ENCODE data around the gene CUL7.
"Not testable (repeated sequence)": the region's sequence is repeated elsewhere in the genome, so short reads cannot be mapped to it uniquely, and the experiment has no call there.

CUL7 gene

GRCh38 chr6:43007126-43007525, 46.5 kb downstream of the CUL7 start:
- no peak for ATAC-seq (ENCODE audit: insufficient read depth, low read depth)
- Histone ChIP-seq H3K9ac (ENCODE audit: low read depth, low read length) (no peak overlapping the region), H3K4me3 (ENCODE audit: low read depth in 1 of 2, low read length in 2 of 2) (no peak overlapping the region)

GRCh38 chr6:43006251-43006650, 47.4 kb downstream of the CUL7 start:
- DNase-seq (no peak), ATAC-seq (ENCODE audit: insufficient read depth, low read depth) (no peak)
- H3K27me3 ChIP-seq (ENCODE audit: insufficient read depth, low read length, poor library complexity) = no peaks in the 10 kb centered on the region
- H3K9me3 ChIP-seq (ENCODE audit: insufficient read depth, low read length, severe bottlenecking) = no peaks in the 10 kb centered on the region
- no peak overlapping the region for H2AFZ ChIP-seq (ENCODE audit: low read depth, low read length)
- no peak overlapping the region for H3K9ac ChIP-seq (ENCODE audit: low read depth, low read length)
- H3K4me3 ChIP-seq (ENCODE audit: low read depth in 1 of 2, low read length in 2 of 2) = no peak overlapping the region
- TF ChIP-seq EZH2 (IDR thresholded peaks at IDR 0.05; ENCODE audit: borderline replicate concordance, low read depth, low read length, severe bottlenecking) (no peak), CTCF (IDR thresholded peaks at IDR 0.05; ENCODE audit: borderline replicate concordance, extremely low read depth, low read length, poor library complexity, severe bottlenecking) (no peak)
- H3K4me2 ChIP-seq (ENCODE audit: insufficient read depth, low read length) = no peak overlapping the region
- H3K36me3 ChIP-seq (ENCODE audit: insufficient read depth, low read length) = peaks cover 65% of the 10 kb centered on the region
- peaks cover 11% of the 10 kb centered on the region for H3K79me2 ChIP-seq (ENCODE audit: insufficient read depth, low read length)
- no peak overlapping the region for H3K27ac ChIP-seq (ENCODE audit: low read length)
- H4K20me1 ChIP-seq (ENCODE audit: insufficient read depth, low read length) = peaks cover 3% of the 10 kb centered on the region; the same call in 1 of the 2 replicates
- H3K4me1 ChIP-seq (ENCODE audit: insufficient read depth, low read length) = peaks cover 4% of the 10 kb centered on the region

More at GRCh38 chr6:43007126-43007525, 46.5 kb downstream of the CUL7 start:
- H4K20me1 ChIP-seq (ENCODE audit: insufficient read depth, low read length) = peaks cover 3% of the 10 kb centered on the region; the same call in 1 of the 2 replicates
- peaks cover 18% of the 10 kb centered on the region for H3K79me2 ChIP-seq (ENCODE audit: insufficient read depth, low read length)
- no peak for DNase-seq
- no peaks in the 10 kb centered on the region for H3K9me3 ChIP-seq (ENCODE audit: insufficient read depth, low read length, severe bottlenecking)
- peaks cover 12% of the 10 kb centered on the region for H3K4me1 ChIP-seq (ENCODE audit: insufficient read depth, low read length)
- H3K36me3 ChIP-seq (ENCODE audit: insufficient read depth, low read length) = peaks cover 74% of the 10 kb centered on the region
- no peaks in the 10 kb centered on the region for H3K27me3 ChIP-seq (ENCODE audit: insufficient read depth, low read length, poor library complexity)
- no peak overlapping the region for H2AFZ ChIP-seq (ENCODE audit: low read depth, low read length)
- H3K27ac ChIP-seq (ENCODE audit: low read length) = no peak overlapping the region
- H3K4me2 ChIP-seq (ENCODE audit: insufficient read depth, low read length) = no peak overlapping the region
- TF ChIP-seq EZH2 (IDR thresholded peaks at IDR 0.05; ENCODE audit: borderline replicate concordance, low read depth, low read length, severe bottlenecking) (no peak), CTCF (IDR thresholded peaks at IDR 0.05; ENCODE audit: borderline replicate concordance, extremely low read depth, low read length, poor library complexity, severe bottlenecking) (no peak)

GRCh38 chr6:43005844-43006243, 47.8 kb downstream of the CUL7 start:
- Histone ChIP-seq H3K27me3 (ENCODE audit: insufficient read depth, low read length, poor library complexity) (no peaks in the 10 kb centered on the region), H3K9ac (ENCODE audit: low read depth, low read length) (no peak overlapping the region), H3K4me3 (ENCODE audit: low read depth in 1 of 2, low read length in 2 of 2) (no peak overlapping the region), H3K27ac (ENCODE audit: low read length) (no peak overlapping the region), H2AFZ (ENCODE audit: low read depth, low read length) (no peak overlapping the region), H3K9me3 (ENCODE audit: insufficient read depth, low read length, severe bottlenecking) (no peaks in the 10 kb centered on the region), H4K20me1 (ENCODE audit: insufficient read depth, low read length) (peaks cover 3% of the 10 kb centered on the region; the same call in 1 of the 2 replicates), H3K36me3 (ENCODE audit: insufficient read depth, low read length) (peaks cover 61% of the 10 kb centered on the region), H3K79me2 (ENCODE audit: insufficient read depth, low read length) (peaks cover 8% of the 10 kb centered on the region), H3K4me1 (ENCODE audit: insufficient read depth, low read length) (no peaks in the 10 kb centered on the region), H3K4me2 (ENCODE audit: insufficient read depth, low read length) (no peak overlapping the region)
- TF ChIP-seq CTCF (IDR thresholded peaks at IDR 0.05; ENCODE audit: borderline replicate concordance, extremely low read depth, low read length, poor library complexity, severe bottlenecking) = no peak
- ATAC-seq (ENCODE audit: insufficient read depth, low read depth) = no peak
- DNase-seq = no peak

DNA sequence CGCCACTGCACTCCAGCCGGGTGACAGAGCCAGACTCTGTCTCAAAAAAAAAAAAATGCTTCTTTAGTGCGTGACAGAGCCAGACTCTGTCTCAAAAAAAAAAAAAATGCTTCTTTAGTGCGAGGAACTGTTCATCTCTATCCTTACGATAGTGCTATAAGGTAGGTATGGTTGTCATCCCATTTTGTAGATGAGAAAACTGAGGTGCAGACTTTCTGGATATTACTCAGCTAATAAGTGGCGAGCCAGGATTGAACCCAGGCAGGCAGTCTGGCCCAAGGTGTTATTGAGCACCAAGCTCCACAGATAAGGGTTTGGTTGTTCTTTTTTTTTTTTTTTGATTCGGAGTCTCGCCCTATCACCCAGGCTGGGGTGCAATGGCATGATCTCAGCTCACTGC, 51.8 kb downstream of the CUL7 start:
- ATAC-seq (ENCODE audit: insufficient read depth, low read depth) = no peak
- no peaks in the 10 kb centered on the region for H3K27me3 ChIP-seq (ENCODE audit: insufficient read depth, low read length, poor library complexity)
- no peak for DNase-seq
- peaks cover 38% of the 10 kb centered on the region for H3K36me3 ChIP-seq (ENCODE audit: insufficient read depth, low read length)
- no peak overlapping the region for H2AFZ ChIP-seq (ENCODE audit: low read depth, low read length)
- H3K9ac ChIP-seq (ENCODE audit: low read depth, low read length) = no peak overlapping the region
- no peaks in the 10 kb centered on the region for H3K9me3 ChIP-seq (ENCODE audit: insufficient read depth, low read length, severe bottlenecking)
- peaks cover 3% of the 10 kb centered on the region; the same call in 1 of the 2 replicates for H4K20me1 ChIP-seq (ENCODE audit: insufficient read depth, low read length)
- no peaks in the 10 kb centered on the region for H3K4me1 ChIP-seq (ENCODE audit: insufficient read depth, low read length)
- TF ChIP-seq CTCF (IDR thresholded peaks at IDR 0.05; ENCODE audit: borderline replicate concordance, extremely low read depth, low read length, poor library complexity, severe bottlenecking) = no peak
- TF ChIP-seq EZH2 (IDR thresholded peaks at IDR 0.05; ENCODE audit: borderline replicate concordance, low read depth, low read length, severe bottlenecking) = no peak
- peaks cover 23% of the 10 kb centered on the region for H3K79me2 ChIP-seq (ENCODE audit: insufficient read depth, low read length)
- H3K4me2 ChIP-seq (ENCODE audit: insufficient read depth, low read length) = no peak overlapping the region
- no peak overlapping the region for H3K27ac ChIP-seq (ENCODE audit: low read length)
- no peak overlapping the region for H3K4me3 ChIP-seq (ENCODE audit: low read depth in 1 of 2, low read length in 2 of 2)

DNA sequence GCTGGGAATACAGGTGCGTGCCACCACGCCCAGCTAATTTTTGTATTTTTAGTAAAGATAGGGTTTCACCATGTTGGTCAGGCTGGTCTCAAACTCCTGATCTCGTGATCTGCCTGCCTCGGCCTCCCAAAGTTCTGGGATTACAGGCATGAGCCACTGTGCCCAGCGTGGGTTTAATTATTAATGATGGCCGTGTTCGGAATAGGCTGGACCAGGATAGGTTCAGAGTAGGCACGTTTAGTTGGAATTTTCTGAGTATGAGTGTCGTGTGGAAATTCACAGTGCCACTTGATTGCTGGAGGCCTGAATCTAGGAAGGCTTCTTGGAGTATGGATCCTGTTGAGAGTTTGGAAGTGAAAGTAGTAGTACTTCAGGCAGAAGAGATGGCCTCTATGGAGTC, 55.4 kb downstream of the CUL7 start:
- H3K4me1 ChIP-seq (ENCODE audit: insufficient read depth, low read length); H3K9me3 ChIP-seq (ENCODE audit: insufficient read depth, low read length, severe bottlenecking); ATAC-seq (ENCODE audit: insufficient read depth, low read depth); H3K27ac ChIP-seq (ENCODE audit: low read length); DNase-seq; H3K27me3 ChIP-seq (ENCODE audit: insufficient read depth, low read length, poor library complexity); H3K4me3 ChIP-seq (ENCODE audit: low read depth in 1 of 2, low read length in 2 of 2); H2AFZ ChIP-seq (ENCODE audit: low read depth, low read length); H4K20me1 ChIP-seq (ENCODE audit: insufficient read depth, low read length); H3K4me2 ChIP-seq (ENCODE audit: insufficient read depth, low read length); H3K9ac ChIP-seq (ENCODE audit: low read depth, low read length): not testable (repeated sequence)
- H3K79me2 ChIP-seq (ENCODE audit: insufficient read depth, low read length) = peaks cover 31% of the 10 kb centered on the region
- peaks cover 23% of the 10 kb centered on the region; the same call in 1 of the 2 replicates for H3K36me3 ChIP-seq (ENCODE audit: insufficient read depth, low read length)
